B cell (primary cell): ENCODE measurements around the gene ADRB2. TPM values are rescaled to one million over a fixed set of nuclear protein-coding genes. Genes with fewer than 3 reads are reported as not detected.

Experiments used
- ATAC-seq: fragments of 200-7000 bp; cut with Tn5 transposase; one replicate; pipeline ENCODE4 v1.10.0; 2021; ENCODE audit warnings: low read depth, mild to moderate bottlenecking, moderate number of reproducible peaks, moderate library complexity
- CTCF ChIA-PET: fragments of 350-600 bp; sonication (Branson Sonifier 250); formaldehyde crosslinking; loops from one replicate; lab custom pipeline; 2021; ENCODE audit warnings: antibody characterized with exemption, inconsistent platforms; lab: Charles Lee
- POLR2A ChIA-PET: fragments of 350-600 bp; sonication (Branson Sonifier 250); formaldehyde crosslinking; loops from one replicate; lab custom pipeline; 2021; ENCODE audit warnings: antibody characterized with exemption; lab: Charles Lee
- DNase-seq: peaks from one replicate; pipeline ENCODE4 v3.0.0; 2013
- H2AFZ ChIP-seq: 2 replicates; pipeline ENCODE4 v1.6.1; 2012; ENCODE audit warnings: mild to moderate bottlenecking, low read depth, low read length; ENCODE audit not compliant: insufficient read depth, poor library complexity, severe bottlenecking
- H3K27ac ChIP-seq, 2 donors: 1 replicate in 1 of 2; 2 replicates in 1 of 2; pipeline ENCODE4 v1.5.1; 2012 to 2013; ENCODE audit warnings: low read length in 2 of 2, mild to moderate bottlenecking in 2 of 2, moderate library complexity in 1 of 2
- H3K27me3 ChIP-seq, 4 experiments: fragments of 200-600 bp in 1 of 4; sonication (generic) in 1 of 4; replicated peaks in 1 of 4; 1 replicate in 2 of 4; 2 replicates in 2 of 4; pipeline versions ENCODE4 v1.6.1 to v1.7.0; 2013 to 2016; ENCODE audit warnings: low read length in 3 of 4, mild to moderate bottlenecking in 2 of 4, mixed read lengths in 1 of 4, moderate library complexity in 1 of 4; ENCODE audit not compliant: insufficient read depth in 4 of 4, control insufficient read depth in 3 of 4; ENCODE audit errors: control extremely low read depth in 1 of 4
- H3K36me3 ChIP-seq, 2 experiments: replicated peaks in 1 of 2; 1 replicate in 1 of 2; 2 replicates in 1 of 2; pipeline versions ENCODE4 v1.6.1 to v1.7.1; 2013; ENCODE audit warnings: low read length in 1 of 2; ENCODE audit not compliant: insufficient read depth in 2 of 2, control insufficient read depth in 1 of 2; ENCODE audit errors: control extremely low read depth in 1 of 2, extremely low read depth in 1 of 2
- H3K4me1 ChIP-seq, 2 donors: fragments of 200-600 bp in 1 of 2; sonication (generic) in 1 of 2; 1 replicate in 1 of 2; 2 replicates in 1 of 2; pipeline versions ENCODE4 v1.5.1 to v1.6.1; 2013 to 2017; ENCODE audit warnings: low read length in 2 of 2; ENCODE audit not compliant: control insufficient read depth in 2 of 2, insufficient read depth in 2 of 2
- H3K4me2 ChIP-seq: replicated peaks from 2 replicates; pipeline ENCODE3; 2012; ENCODE audit warnings: mild to moderate bottlenecking, low read depth, low read length; ENCODE audit not compliant: poor library complexity, severe bottlenecking
- H3K4me3 ChIP-seq, 5 experiments: fragments of 200-600 bp in 1 of 5; sonication (generic) in 1 of 5; 1 replicate in 3 of 5; 2 replicates in 2 of 5; pipeline versions ENCODE4 v1.5.1 to v1.7.0; 2011 to 2016; ENCODE audit warnings: low read length in 4 of 5, mild to moderate bottlenecking in 4 of 5, low read depth in 2 of 5, control low read depth in 1 of 5, moderate library complexity in 1 of 5; ENCODE audit not compliant: insufficient read depth in 1 of 5; ENCODE audit errors: control extremely low read depth in 1 of 5, extremely low read depth in 1 of 5
- H3K79me2 ChIP-seq: fragments of 200-600 bp; sonication (generic); one replicate; pipeline ENCODE4 v1.6.0; 2016; ENCODE audit warnings: low read length; ENCODE audit not compliant: control insufficient read depth, insufficient read depth
- H3K9ac ChIP-seq: fragments of 200-600 bp; sonication (generic); 2 replicates; pipeline ENCODE4 v1.6.1; 2017; ENCODE audit warnings: mild to moderate bottlenecking, low read length, moderate library complexity
- H3K9me3 ChIP-seq, 3 donors: one replicate each; pipeline versions ENCODE4 v1.6.1 to v1.7.1; 2013; ENCODE audit warnings: low read length in 2 of 3; ENCODE audit not compliant: control insufficient read depth in 2 of 3, insufficient read depth in 1 of 3; ENCODE audit errors: control extremely low read depth in 1 of 3
- H4K20me1 ChIP-seq: 2 replicates; pipeline ENCODE4 v1.6.0; 2012; ENCODE audit warnings: mild to moderate bottlenecking, low read length; ENCODE audit not compliant: insufficient read depth, control insufficient read depth, poor library complexity, severe bottlenecking
- H3K27ac Mint-ChIP-seq: one replicate; pipeline ENCODE4 v1.8.0; 2021; ENCODE audit warnings: mixed read lengths
- H3K27me3 Mint-ChIP-seq: one replicate; pipeline ENCODE4 v1.8.0; 2021; ENCODE audit warnings: mixed read lengths
- H3K4me1 Mint-ChIP-seq: one replicate; pipeline ENCODE4 v1.8.0; 2021; ENCODE audit warnings: mixed read lengths
- H3K4me3 Mint-ChIP-seq: one replicate; pipeline ENCODE4 v1.8.0; 2021; ENCODE audit warnings: mixed read lengths
- H3K9me3 Mint-ChIP-seq: one replicate; pipeline ENCODE4 v1.8.0; 2022; ENCODE audit warnings: mixed read lengths; ENCODE audit not compliant: insufficient read depth
- EZH2 ChIP-seq: IDR thresholded peaks from 2 replicates; pipeline ENCODE4 v1.6.1; 2012; ENCODE audit warnings: borderline replicate concordance, low read depth, mild to moderate bottlenecking, moderate library complexity, low read length; ENCODE audit not compliant: insufficient read depth, poor library complexity, severe bottlenecking
- WGBS: methylation state at CpG from one replicate; pipeline ENCODE4 v1.1.5; 2013; ENCODE audit warnings: missing lambda C conversion rate; ENCODE audit not compliant: insufficient coverage; 5-methylcytosine and 5-hydroxymethylcytosine counted together
- intact Hi-C: fragments of 100-400 bp; cut with micrococcal nuclease; formaldehyde crosslinking; loops from one replicate; pipeline ENCODE4 v1.10.0; 2022
- polyA plus RNA-seq: library from polyadenylated mRNA; depleted of rRNA; stranded (reverse); fragments of >200 nt; gene quantifications from 2 replicates; pipeline ENCODE4 v1.2.3, GENCODE V29; 2012
- total RNA-seq, 2 donors: library from RNA; stranded (reverse); fragments of 120-200 nt in 1 of 2; gene quantifications; 1 replicate in 1 of 2; 2 replicates in 1 of 2; pipeline versions ENCODE4 v1.2.3 to v1.2.4, GENCODE V29; 2013 to 2022
- TF ChIP-seq, protein P1 (sequence below): fragments of 200-600 bp; IDR thresholded peaks from one replicate; pipeline ENCODE4 v1.8.0; 2022; ENCODE audit warnings: antibody characterized with exemption, mild to moderate bottlenecking

Gene ADRB2
- total and polyA plus RNA-seq, 2 donors (not counting 1 experiment from before 2014, with no cell fraction given) = 6.0 to 12.4 TPM

DNA sequence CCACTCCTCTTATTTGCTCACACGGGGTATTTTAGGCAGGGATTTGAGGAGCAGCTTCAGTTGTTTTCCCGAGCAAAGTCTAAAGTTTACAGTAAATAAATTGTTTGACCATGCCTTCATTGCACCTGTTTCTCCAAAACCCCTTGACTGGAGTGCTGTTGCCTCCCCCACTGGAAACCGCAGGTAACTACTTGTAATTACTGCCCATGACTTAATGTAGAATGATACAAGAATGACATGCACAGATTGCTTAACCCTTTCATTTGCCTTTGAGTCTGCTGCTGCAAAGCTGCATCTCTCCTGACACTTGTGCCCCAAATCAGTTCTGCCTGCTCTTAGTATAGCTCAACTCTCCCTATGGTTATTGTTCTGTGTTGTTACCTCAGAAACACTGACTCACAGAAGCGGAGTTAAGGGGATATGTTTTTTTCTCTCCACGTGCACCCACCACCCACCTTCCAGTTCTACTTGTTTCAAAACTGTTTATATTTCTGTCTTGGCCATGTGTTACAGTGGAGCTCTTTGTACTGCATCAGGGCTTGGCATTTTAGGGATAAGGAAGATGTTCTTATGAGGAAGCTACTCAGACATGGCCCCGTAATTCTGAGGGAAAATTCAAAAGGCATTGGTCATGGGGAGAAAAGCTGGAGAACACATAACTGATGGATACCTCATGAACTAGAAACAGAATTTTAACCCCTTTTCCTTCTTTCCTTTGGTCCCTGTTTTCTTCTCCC lies 2.3 kb downstream of the ADRB2 start:
- intact Hi-C loops = loop anchor here (5.0 kb wide), 2 partner anchors 86 to 446 kb away; partner anchors contain the start of gene FBXO38
- Histone ChIP-seq H3K79me2 (peaks cover 50% of the 10 kb centered on the region), H3K4me2 (peak overlapping the region; percentile 94), H3K27me3 (no peaks in the 10 kb centered on the region), H3K4me3 (peak overlapping the region; percentile 61 to 91 (median 86)), H3K9ac (peak overlapping the region; percentile 89), H3K4me1 (peaks cover 76% of the 10 kb centered on the region in 2 donors), H3K9me3 (peaks cover 0 to 8% (median 0%) of the 10 kb centered on the region in 3 donors), H4K20me1 (no peaks in the 10 kb centered on the region), H3K36me3 (no peaks in the 10 kb centered on the region), H3K27ac (peak overlapping the region; percentile 19 to 91), H2AFZ (no peak overlapping the region)
- no peak for TF ChIP-seq EZH2
- TF ChIP-seq, protein P1, sequence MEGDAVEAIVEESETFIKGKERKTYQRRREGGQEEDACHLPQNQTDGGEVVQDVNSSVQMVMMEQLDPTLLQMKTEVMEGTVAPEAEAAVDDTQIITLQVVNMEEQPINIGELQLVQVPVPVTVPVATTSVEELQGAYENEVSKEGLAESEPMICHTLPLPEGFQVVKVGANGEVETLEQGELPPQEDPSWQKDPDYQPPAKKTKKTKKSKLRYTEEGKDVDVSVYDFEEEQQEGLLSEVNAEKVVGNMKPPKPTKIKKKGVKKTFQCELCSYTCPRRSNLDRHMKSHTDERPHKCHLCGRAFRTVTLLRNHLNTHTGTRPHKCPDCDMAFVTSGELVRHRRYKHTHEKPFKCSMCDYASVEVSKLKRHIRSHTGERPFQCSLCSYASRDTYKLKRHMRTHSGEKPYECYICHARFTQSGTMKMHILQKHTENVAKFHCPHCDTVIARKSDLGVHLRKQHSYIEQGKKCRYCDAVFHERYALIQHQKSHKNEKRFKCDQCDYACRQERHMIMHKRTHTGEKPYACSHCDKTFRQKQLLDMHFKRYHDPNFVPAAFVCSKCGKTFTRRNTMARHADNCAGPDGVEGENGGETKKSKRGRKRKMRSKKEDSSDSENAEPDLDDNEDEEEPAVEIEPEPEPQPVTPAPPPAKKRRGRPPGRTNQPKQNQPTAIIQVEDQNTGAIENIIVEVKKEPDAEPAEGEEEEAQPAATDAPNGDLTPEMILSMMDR = peak; percentile 44
- no peak for ATAC-seq
- ChIA-PET POLR2A (no interaction called here), CTCF (interaction anchor here (0.6 to 6.2 kb wide), 15 partner anchors 10 to 128 kb away, joined by 3 to 54 read pairs (median 4); no protein-coding TSS in a partner anchor)
- peak; percentile 65 for DNase-seq
- no peaks in the 10 kb centered on the region for H3K9me3 Mint-ChIP-seq
- H3K27ac Mint-ChIP-seq = peak overlapping the region; percentile 73
- 80% methylated on average over 1 of the region's 6 CpGs for WGBS
- H3K27me3 Mint-ChIP-seq = no peaks in the 10 kb centered on the region
- peaks cover 82% of the 10 kb centered on the region for H3K4me1 Mint-ChIP-seq
- H3K4me3 Mint-ChIP-seq = peak overlapping the region; percentile 94

DNA sequence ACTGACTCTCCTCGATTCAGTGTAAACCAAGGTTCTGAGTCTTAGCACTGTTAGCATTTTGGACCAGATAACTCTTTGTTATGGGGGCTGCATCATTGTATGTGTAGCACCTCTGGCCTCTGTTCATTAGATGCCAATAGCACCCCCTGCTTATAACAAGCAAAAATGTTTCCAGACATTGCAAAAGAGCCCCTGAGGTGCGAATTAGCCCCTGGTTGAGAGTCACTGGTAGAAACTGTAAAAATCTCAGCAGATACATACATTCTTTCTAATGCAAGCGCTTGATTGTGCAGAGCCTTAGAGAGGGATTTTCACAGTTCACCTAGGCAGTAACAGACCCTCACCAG lies 2.8 kb downstream of the ADRB2 start:
- H3K27ac Mint-ChIP-seq = peak overlapping the region; percentile 73
- no peaks in the 10 kb centered on the region for H3K27me3 Mint-ChIP-seq
- no peaks in the 10 kb centered on the region for H3K9me3 Mint-ChIP-seq
- intact Hi-C loops = loop anchor here (5.0 kb wide), 2 partner anchors 87 to 447 kb away; partner anchors contain the start of gene FBXO38
- CTCF ChIA-PET = interaction anchor here (0.7 to 6.2 kb wide), 7 partner anchors 20 to 128 kb away, joined by 3 to 54 read pairs (median 7); no protein-coding TSS in a partner anchor
- Histone ChIP-seq H4K20me1 (no peaks in the 10 kb centered on the region), H3K79me2 (peaks cover 50% of the 10 kb centered on the region), H3K9ac (peak overlapping the region; percentile 89), H2AFZ (no peak overlapping the region), H3K4me3 (peak overlapping the region; percentile 61 to 91 (median 86)), H3K27ac (peak overlapping the region; percentile 19 to 78), H3K4me1 (peaks cover 78 to 81% of the 10 kb centered on the region in 2 donors), H3K9me3 (peaks cover 0 to 8% (median 0%) of the 10 kb centered on the region in 3 donors), H3K27me3 (no peaks in the 10 kb centered on the region), H3K4me2 (peak overlapping the region; percentile 94), H3K36me3 (no peaks in the 10 kb centered on the region)
- peaks cover 83% of the 10 kb centered on the region for H3K4me1 Mint-ChIP-seq
- ATAC-seq (no peak), DNase-seq (no peak)
- peak overlapping the region; percentile 94 for H3K4me3 Mint-ChIP-seq
- WGBS = no CpG with 5 or more reads among the region's 3 CpGs
- TF ChIP-seq, protein P1 = no peak
- no peak for TF ChIP-seq EZH2
- POLR2A ChIA-PET = no interaction called here
